IMR-90 (cell line): ENCODE results near the gene GABRA1. TPM values are rescaled to one million over a fixed set of nuclear protein-coding genes. Genes with fewer than 3 reads are reported as not detected.

ENCODE experiments used
- ATAC-seq: fragments of 200-7000 bp; cut with Tn5 transposase; 2 replicates; pipeline ENCODE4 v1.9.1; 2020; ENCODE audit warnings: low read depth, mild to moderate bottlenecking, moderate library complexity
- BruUV-seq: library from RNA; stranded (reverse); fragments of 400-500 nt; replicated peaks from 2 replicates; lab custom pipeline; 2021; lab: Mats Ljungman, UMichigan
- CTCF ChIA-PET: fragments of 300-600 bp; formaldehyde crosslinking; extraction: SDS; loops from one replicate; lab custom pipeline; 2021; ENCODE audit warnings: antibody characterized with exemption; lab: Yijun Ruan, JAX
- POLR2A ChIA-PET: fragments of 300-600 bp; sonication (Branson Sonifier 250); formaldehyde crosslinking; loops from one replicate; lab custom pipeline; 2022; ENCODE audit warnings: antibody characterized with exemption; ENCODE audit not compliant: unreplicated experiment; lab: Charles Lee
- DNase-seq: peaks from one replicate; pipeline ENCODE4 v3.0.0; 2013
- H2AFZ ChIP-seq: replicated peaks from 2 replicates; pipeline ENCODE3; 2013; ENCODE audit warnings: low read length, mild to moderate bottlenecking; ENCODE audit not compliant: poor library complexity
- H2AK5ac ChIP-seq: 2 replicates; pipeline ENCODE4 v1.6.1; 2013; ENCODE audit warnings: low read depth, low read length, inconsistent platforms
- H2AK9ac ChIP-seq: replicated peaks from 2 replicates; pipeline ENCODE3; 2013; ENCODE audit warnings: mild to moderate bottlenecking, low read depth, low read length, moderate library complexity; ENCODE audit not compliant: poor library complexity
- H2BK120ac ChIP-seq: 2 replicates; pipeline ENCODE4 v1.6.1; 2013; ENCODE audit warnings: low read depth, low read length, inconsistent platforms
- H2BK15ac ChIP-seq: 3 replicates; pipeline ENCODE4 v1.6.1; 2013; ENCODE audit warnings: low read depth, low read length, inconsistent platforms
- H2BK20ac ChIP-seq: 2 replicates; pipeline ENCODE4 v1.6.1; 2013; ENCODE audit warnings: low read depth, mild to moderate bottlenecking, inconsistent platforms, low read length, moderate library complexity
- H2BK5ac ChIP-seq: 2 replicates; pipeline ENCODE4 v1.6.1; 2013; ENCODE audit warnings: mild to moderate bottlenecking, low read depth, low read length, inconsistent platforms; ENCODE audit not compliant: poor library complexity, severe bottlenecking
- H3K14ac ChIP-seq: replicated peaks from 2 replicates; pipeline ENCODE4 v1.6.1; 2013; ENCODE audit warnings: low read depth, low read length, inconsistent platforms
- H3K18ac ChIP-seq: 2 replicates; pipeline ENCODE4 v1.6.1; 2013; ENCODE audit warnings: low read depth, low read length, control low read depth
- H3K23ac ChIP-seq: 2 replicates; pipeline ENCODE4 v1.6.1; 2013; ENCODE audit warnings: low read depth, low read length, inconsistent platforms
- H3K27ac ChIP-seq: 2 replicates; pipeline ENCODE4 v1.5.1; 2013; ENCODE audit warnings: mild to moderate bottlenecking, control low read depth, low read length; ENCODE audit not compliant: insufficient read depth
- H3K27me3 ChIP-seq: 2 replicates; pipeline ENCODE4 v1.6.1; 2013; ENCODE audit warnings: low read length; ENCODE audit not compliant: control insufficient read depth, insufficient read depth
- H3K36me3 ChIP-seq: 2 replicates; pipeline ENCODE4 v1.6.1; 2013; ENCODE audit warnings: low read length, mixed read lengths; ENCODE audit not compliant: control insufficient read depth, insufficient read depth
- H3K4ac ChIP-seq: 2 replicates; pipeline ENCODE4 v1.6.1; 2013; ENCODE audit warnings: low read depth, low read length, inconsistent platforms
- H3K4me1 ChIP-seq: 2 replicates; pipeline ENCODE4 v1.6.1; 2013; ENCODE audit warnings: low read length, mixed read lengths; ENCODE audit not compliant: control insufficient read depth, insufficient read depth
- H3K4me2 ChIP-seq: 2 replicates; pipeline ENCODE4 v1.6.1; 2013; ENCODE audit warnings: low read depth, mild to moderate bottlenecking, control low read depth, low read length, moderate library complexity
- H3K4me3 ChIP-seq: 2 replicates; pipeline ENCODE4 v1.5.1; 2013; ENCODE audit warnings: low read depth, mild to moderate bottlenecking, control low read depth, low read length, moderate library complexity; ENCODE audit not compliant: insufficient read depth
- H3K56ac ChIP-seq: 2 replicates; pipeline ENCODE4 v1.6.1; 2013; ENCODE audit warnings: low read length, inconsistent platforms; ENCODE audit not compliant: insufficient read depth; ENCODE audit errors: extremely low read depth
- H3K79me1 ChIP-seq, 2 experiments: 2 replicates each; pipeline ENCODE4 v1.6.1; 2013; ENCODE audit warnings: low read length in 2 of 2, inconsistent platforms in 1 of 2, low read depth in 1 of 2
- H3K9ac ChIP-seq: 2 replicates; pipeline ENCODE4 v1.6.1; 2013; ENCODE audit warnings: low read depth, low read length, control low read depth
- H3K9me1 ChIP-seq: 2 replicates; pipeline ENCODE4 v1.6.1; 2013; ENCODE audit warnings: low read length, inconsistent platforms; ENCODE audit not compliant: insufficient read depth
- H3K9me3 ChIP-seq: 2 replicates; pipeline ENCODE4 v1.6.1; 2013; ENCODE audit warnings: low read length; ENCODE audit not compliant: control insufficient read depth, insufficient read depth
- H4K20me1 ChIP-seq: 2 replicates; pipeline ENCODE4 v1.6.1; 2013; ENCODE audit warnings: low read length, inconsistent platforms; ENCODE audit not compliant: insufficient read depth
- H4K5ac ChIP-seq: 2 replicates; pipeline ENCODE4 v1.6.1; 2013; ENCODE audit warnings: mild to moderate bottlenecking, low read depth, low read length, control low read depth
- H4K8ac ChIP-seq, 2 experiments: 2 replicates each; pipeline ENCODE4 v1.6.1; 2013; ENCODE audit warnings: low read depth in 2 of 2, low read length in 2 of 2, control low read depth in 1 of 2, inconsistent platforms in 1 of 2
- H4K91ac ChIP-seq: 2 replicates; pipeline ENCODE4 v1.6.1; 2013; ENCODE audit warnings: low read depth, low read length, inconsistent platforms; ENCODE audit not compliant: insufficient read depth
- BHLHE40 ChIP-seq: fragments of 150-350 bp; IDR thresholded peaks from 2 replicates; pipeline ENCODE4 v1.6.1; 2016; ENCODE audit warnings: mild to moderate bottlenecking, low read depth, low read length
- CHD1 ChIP-seq: IDR thresholded peaks from 2 replicates; pipeline ENCODE4 v1.6.1; 2012; ENCODE audit warnings: low read depth, low read length, improper control_type of control experiment
- FOS ChIP-seq: fragments of 150-350 bp; IDR thresholded peaks from 2 replicates; pipeline ENCODE4 v1.6.1; 2016; ENCODE audit warnings: low read depth, low read length
- MAZ ChIP-seq: IDR thresholded peaks from 2 replicates; pipeline ENCODE4 v1.6.1; 2012; ENCODE audit warnings: low read depth, mild to moderate bottlenecking, low read length, improper control_type of control experiment, moderate library complexity, borderline replicate concordance
- MXI1 ChIP-seq: IDR thresholded peaks from 2 replicates; pipeline ENCODE4 v1.6.1; 2012; ENCODE audit warnings: low read depth, mild to moderate bottlenecking, low read length, moderate library complexity, borderline replicate concordance
- POLR2A ChIP-seq: IDR thresholded peaks from 2 replicates; pipeline ENCODE4 v1.6.1; 2012; ENCODE audit warnings: mild to moderate bottlenecking, low read depth, low read length
- RAD21 ChIP-seq: IDR thresholded peaks from 2 replicates; pipeline ENCODE4 v1.6.1; 2012; ENCODE audit warnings: low read length, improper control_type of control experiment
- RCOR1 ChIP-seq: IDR thresholded peaks from 2 replicates; pipeline ENCODE4 v1.6.1; 2012; ENCODE audit warnings: mild to moderate bottlenecking, low read length, improper control_type of control experiment; ENCODE audit not compliant: insufficient replicate concordance
- RFX5 ChIP-seq: IDR thresholded peaks from 2 replicates; pipeline ENCODE4 v1.8.0; 2012; ENCODE audit warnings: low read depth, mild to moderate bottlenecking, low read length, moderate library complexity
- WGBS, 2 experiments: methylation state at CpG; one replicate each; pipeline versions ENCODE4 v1.1.5 to v1.1.7; 2013; ENCODE audit warnings: missing lambda C conversion rate in 2 of 2; ENCODE audit not compliant: insufficient read length in 1 of 2; ENCODE audit errors: extremely low coverage in 2 of 2; 5-methylcytosine and 5-hydroxymethylcytosine counted together
- dilution Hi-C: fragments of 300-500 bp; cut with HindIII; formaldehyde crosslinking; loops from one replicate; pipeline ENCODE4 v1.14.3; 2018; ENCODE audit warnings: low sequenced_read_pairs; ENCODE audit not compliant: unreplicated experiment
- in situ Hi-C: fragments of 300-500 bp; cut with MboI; formaldehyde crosslinking; loops from 3 replicates; pipeline ENCODE4 v1.14.3; 2019; ENCODE audit warnings: low sequenced_read_pairs, inconsistent platforms, mixed read lengths
- intact Hi-C: fragments of 100-400 bp; cut with micrococcal nuclease; formaldehyde crosslinking; loops from 2 replicates; pipeline ENCODE4 v1.10.0; 2022
- polyA plus RNA-seq, 3 experiments: library from polyadenylated mRNA; depleted of rRNA; stranded (reverse); fragments of >200 nt; gene quantifications; 2 replicates each; pipeline ENCODE4 v1.2.3, GENCODE V29; 2012; ENCODE audit warnings: low replicate concordance in 1 of 3
- total RNA-seq: library from RNA; depleted of rRNA; stranded (reverse); fragments of >200 nt; gene quantifications from 2 replicates; pipeline ENCODE4 v1.2.3, GENCODE V29; 2012
- TF ChIP-seq, protein P1 (sequence below): conservative IDR thresholded peaks from 2 replicates; pipeline ENCODE4 v1.5.1; 2012; ENCODE audit warnings: mild to moderate bottlenecking, low read depth, low read length, improper control_type of control experiment
- TF ChIP-seq, protein P2 (sequence below): fragments of 150-350 bp; IDR thresholded peaks from 2 replicates; pipeline ENCODE4 v1.6.1; 2016; ENCODE audit warnings: low read depth, mild to moderate bottlenecking, low read length, moderate library complexity, borderline replicate concordance
- TF ChIP-seq, protein P3 (sequence below): fragments of 150-350 bp; IDR thresholded peaks from 2 replicates; pipeline ENCODE4 v1.6.1; 2017; ENCODE audit warnings: mild to moderate bottlenecking, antibody characterized with exemption, low read length, low read depth

Gene GABRA1
- total and polyA plus RNA-seq, 2 of the 4 experiments (the other 2 are of a cell fraction), result not detected

DNA sequence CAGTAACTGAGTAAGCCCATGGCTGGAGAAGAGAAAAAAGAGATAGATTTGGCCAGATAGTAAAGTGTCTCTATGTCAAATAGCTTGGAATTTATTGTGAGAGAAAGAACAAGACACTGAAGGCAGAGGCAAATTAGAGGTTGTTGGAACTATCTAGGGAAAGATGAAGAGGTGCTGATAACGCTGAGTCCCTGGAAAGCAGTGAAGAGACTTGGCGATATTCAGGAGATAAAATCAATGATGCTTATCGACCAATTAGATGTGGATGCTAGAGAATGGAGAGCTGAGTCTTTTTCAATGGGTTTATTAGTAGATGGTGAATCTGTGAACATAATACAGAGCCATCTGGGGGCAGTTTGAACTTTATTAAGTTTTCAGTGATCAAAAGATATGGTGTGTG is 48.6 kb upstream of the GABRA1 start:
- Histone ChIP-seq H4K8ac (no peak overlapping the region), H2BK20ac (no peak overlapping the region), H2AFZ (no peak overlapping the region), H2BK120ac (no peak overlapping the region), H4K91ac (no peak overlapping the region), H2BK5ac (no peak overlapping the region), H3K56ac (no peak overlapping the region), H3K4ac (no peak overlapping the region), H3K79me1 (no peaks in the 10 kb centered on the region), H3K27me3 (no peaks in the 10 kb centered on the region), H2BK15ac (no peak overlapping the region), H3K27ac (no peak overlapping the region), H3K4me3 (no peak overlapping the region), H3K9me1 (no peaks in the 10 kb centered on the region), H3K9me3 (no peaks in the 10 kb centered on the region), H3K14ac (no peak overlapping the region), H3K4me2 (no peak overlapping the region), H2AK9ac (no peak overlapping the region), H3K23ac (no peak overlapping the region), H3K9ac (no peak overlapping the region), H3K18ac (no peak overlapping the region), H2AK5ac (no peak overlapping the region), H4K20me1 (no peaks in the 10 kb centered on the region), H4K5ac (no peak overlapping the region), H3K4me1 (no peaks in the 10 kb centered on the region), H3K36me3 (no peaks in the 10 kb centered on the region)
- ChIA-PET CTCF (no interaction called here), POLR2A (no interaction called here)
- TF ChIP-seq, protein P1, sequence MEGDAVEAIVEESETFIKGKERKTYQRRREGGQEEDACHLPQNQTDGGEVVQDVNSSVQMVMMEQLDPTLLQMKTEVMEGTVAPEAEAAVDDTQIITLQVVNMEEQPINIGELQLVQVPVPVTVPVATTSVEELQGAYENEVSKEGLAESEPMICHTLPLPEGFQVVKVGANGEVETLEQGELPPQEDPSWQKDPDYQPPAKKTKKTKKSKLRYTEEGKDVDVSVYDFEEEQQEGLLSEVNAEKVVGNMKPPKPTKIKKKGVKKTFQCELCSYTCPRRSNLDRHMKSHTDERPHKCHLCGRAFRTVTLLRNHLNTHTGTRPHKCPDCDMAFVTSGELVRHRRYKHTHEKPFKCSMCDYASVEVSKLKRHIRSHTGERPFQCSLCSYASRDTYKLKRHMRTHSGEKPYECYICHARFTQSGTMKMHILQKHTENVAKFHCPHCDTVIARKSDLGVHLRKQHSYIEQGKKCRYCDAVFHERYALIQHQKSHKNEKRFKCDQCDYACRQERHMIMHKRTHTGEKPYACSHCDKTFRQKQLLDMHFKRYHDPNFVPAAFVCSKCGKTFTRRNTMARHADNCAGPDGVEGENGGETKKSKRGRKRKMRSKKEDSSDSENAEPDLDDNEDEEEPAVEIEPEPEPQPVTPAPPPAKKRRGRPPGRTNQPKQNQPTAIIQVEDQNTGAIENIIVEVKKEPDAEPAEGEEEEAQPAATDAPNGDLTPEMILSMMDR, result no peak
- TF ChIP-seq, protein P2, sequence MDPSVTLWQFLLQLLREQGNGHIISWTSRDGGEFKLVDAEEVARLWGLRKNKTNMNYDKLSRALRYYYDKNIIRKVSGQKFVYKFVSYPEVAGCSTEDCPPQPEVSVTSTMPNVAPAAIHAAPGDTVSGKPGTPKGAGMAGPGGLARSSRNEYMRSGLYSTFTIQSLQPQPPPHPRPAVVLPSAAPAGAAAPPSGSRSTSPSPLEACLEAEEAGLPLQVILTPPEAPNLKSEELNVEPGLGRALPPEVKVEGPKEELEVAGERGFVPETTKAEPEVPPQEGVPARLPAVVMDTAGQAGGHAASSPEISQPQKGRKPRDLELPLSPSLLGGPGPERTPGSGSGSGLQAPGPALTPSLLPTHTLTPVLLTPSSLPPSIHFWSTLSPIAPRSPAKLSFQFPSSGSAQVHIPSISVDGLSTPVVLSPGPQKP, result no peak
- TF ChIP-seq MXI1 (no peak), RCOR1 (no peak), BHLHE40 (no peak), POLR2A (no peak), RAD21 (no peak), FOS (no peak), MAZ (no peak), CHD1 (no peak), RFX5 (no peak)
- TF ChIP-seq, protein P3, sequence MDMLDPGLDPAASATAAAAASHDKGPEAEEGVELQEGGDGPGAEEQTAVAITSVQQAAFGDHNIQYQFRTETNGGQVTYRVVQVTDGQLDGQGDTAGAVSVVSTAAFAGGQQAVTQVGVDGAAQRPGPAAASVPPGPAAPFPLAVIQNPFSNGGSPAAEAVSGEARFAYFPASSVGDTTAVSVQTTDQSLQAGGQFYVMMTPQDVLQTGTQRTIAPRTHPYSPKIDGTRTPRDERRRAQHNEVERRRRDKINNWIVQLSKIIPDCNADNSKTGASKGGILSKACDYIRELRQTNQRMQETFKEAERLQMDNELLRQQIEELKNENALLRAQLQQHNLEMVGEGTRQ, result no peak
- DNase-seq, result no peak
- dilution Hi-C loops, result no loop called here
- no CpG with 5 or more reads among the region's 3 CpGs for WGBS, 2 experiments
- ATAC-seq, result no peak
- in situ Hi-C loops, result no loop called here
- intact Hi-C loops, result no loop called here
- BruUV-seq, result no TSS peak
